ENCODE measurements around the gene C1QTNF8.

Gene C1QTNF8

DNA sequence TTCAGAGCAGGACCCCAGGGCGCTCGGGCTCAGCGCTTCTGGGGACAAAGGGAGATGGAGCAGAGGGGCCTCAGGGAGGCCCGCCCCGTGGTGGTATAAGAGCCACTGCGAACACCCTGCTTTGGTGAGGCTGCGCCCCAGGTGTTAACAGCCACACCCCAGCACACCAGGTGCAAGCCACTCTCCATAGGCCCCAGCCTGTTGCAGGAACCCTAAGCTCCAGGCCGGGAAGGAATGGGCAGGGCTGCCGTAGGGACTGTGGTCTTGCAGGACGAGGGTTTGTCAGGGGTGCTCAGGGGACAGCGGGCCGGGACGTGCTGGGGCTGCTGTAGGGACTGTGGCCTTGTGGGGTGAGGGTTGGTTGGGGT, 40.5 kb downstream of the C1QTNF8 start:
- no peak for DNase-seq

- no peak for DNase-seq
Measured at GRCh38 chr16:1054660-1055556, 41.1 kb downstream of the C1QTNF8 start.

- DNase-seq, result no peak
Measured at GRCh38 chr16:1053700-1054368, 42.2 kb downstream of the C1QTNF8 start.

GRCh38 chr16:1053121-1053521, 42.9 kb downstream of the C1QTNF8 start:
- DNase-seq, result no peak

- no peak for DNase-seq
Measured at GRCh38 chr16:1052721-1053120, 43.3 kb downstream of the C1QTNF8 start.

- DNase-seq, result no peak
Measured at GRCh38 chr16:1051446-1051845, 44.6 kb downstream of the C1QTNF8 start.

DNA sequence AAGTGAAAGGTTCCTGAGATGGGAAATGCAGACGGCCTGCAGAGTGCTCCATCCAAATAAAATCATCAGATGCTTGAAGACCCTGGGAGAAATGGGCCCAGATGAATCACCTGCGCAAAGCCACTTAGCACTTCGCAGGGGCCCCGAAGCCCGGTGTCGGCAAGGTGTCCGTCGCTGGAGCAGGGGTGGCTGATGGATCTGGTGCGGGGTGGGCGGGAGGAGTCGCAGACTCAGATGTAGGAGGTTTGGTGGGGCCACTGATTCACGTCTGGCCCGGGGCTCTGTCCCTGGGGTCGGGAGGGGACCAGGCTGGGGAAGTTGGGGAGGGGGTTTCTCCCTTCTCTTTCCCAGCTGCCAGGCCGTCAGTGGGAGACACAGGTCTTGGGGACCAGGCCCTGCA, 45.1 kb downstream of the C1QTNF8 start:
- no peak for DNase-seq

- DNase-seq, result no peak
Measured at GRCh38 chr16:1050516-1050915, 45.5 kb downstream of the C1QTNF8 start.

DNA sequence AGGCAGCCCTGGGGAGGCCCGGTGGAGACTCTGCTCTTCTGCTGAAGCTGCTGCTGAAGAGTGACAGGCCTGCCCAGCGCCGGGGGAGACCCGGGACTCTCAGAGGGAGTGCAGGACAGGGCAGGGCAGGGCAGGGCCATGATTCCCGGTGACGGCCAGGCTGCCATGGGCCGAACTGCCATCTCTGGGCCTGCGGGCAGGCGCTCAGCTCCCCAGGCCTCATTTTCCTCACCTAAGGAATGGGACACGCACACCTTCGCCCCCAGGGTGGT, 46.1 kb downstream of the C1QTNF8 start:
- DNase-seq, result no peak

- no peak for DNase-seq
Measured at GRCh38 chr16:1049113-1049975, 46.7 kb downstream of the C1QTNF8 start.

DNA sequence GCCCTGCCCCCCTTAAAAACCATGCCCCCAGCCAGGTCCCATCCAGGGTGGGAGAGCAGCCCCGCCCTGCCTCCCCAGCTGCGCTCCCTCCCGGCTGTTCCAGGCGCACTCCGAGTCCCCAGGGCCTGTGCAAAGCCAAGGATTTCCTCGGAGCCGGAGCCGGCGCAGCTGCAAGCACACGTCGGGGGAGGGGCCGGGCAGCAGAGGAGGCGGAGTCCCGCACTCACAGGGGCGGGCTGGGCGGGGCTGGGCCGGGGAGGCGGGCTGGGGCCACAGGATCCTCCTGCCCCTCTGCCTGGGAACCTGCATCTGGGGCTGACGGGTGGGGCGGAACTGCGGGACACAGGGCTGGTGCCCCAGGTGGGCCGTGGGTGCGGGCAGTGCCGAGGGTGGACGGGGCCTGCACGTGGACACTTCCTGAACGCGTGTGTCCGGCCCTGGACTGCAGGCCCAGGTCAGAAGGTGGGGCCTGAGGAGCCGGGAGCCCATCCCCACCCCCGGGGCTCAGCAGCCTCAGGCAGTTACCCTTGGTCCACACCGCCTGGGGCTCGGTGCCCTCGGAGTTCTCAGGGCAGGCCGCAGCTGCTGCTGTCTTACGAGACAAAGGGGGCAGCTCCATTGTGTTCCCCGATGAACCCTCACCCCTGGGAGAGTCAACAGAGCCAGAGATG, 47.5 kb downstream of the C1QTNF8 start:
- DNase-seq, result no peak

GRCh38 chr16:1047801-1048200, 48.2 kb downstream of the C1QTNF8 start:
- no peak for DNase-seq

GRCh38 chr16:1047123-1047522, 48.9 kb downstream of the C1QTNF8 start:
- no peak for DNase-seq

- DNase-seq, result no peak
Measured at GRCh38 chr16:1045993-1046911, 49.8 kb downstream of the C1QTNF8 start.

GRCh38 chr16:1045310-1045992, 50.6 kb downstream of the C1QTNF8 start:
- no peak for DNase-seq

DNA sequence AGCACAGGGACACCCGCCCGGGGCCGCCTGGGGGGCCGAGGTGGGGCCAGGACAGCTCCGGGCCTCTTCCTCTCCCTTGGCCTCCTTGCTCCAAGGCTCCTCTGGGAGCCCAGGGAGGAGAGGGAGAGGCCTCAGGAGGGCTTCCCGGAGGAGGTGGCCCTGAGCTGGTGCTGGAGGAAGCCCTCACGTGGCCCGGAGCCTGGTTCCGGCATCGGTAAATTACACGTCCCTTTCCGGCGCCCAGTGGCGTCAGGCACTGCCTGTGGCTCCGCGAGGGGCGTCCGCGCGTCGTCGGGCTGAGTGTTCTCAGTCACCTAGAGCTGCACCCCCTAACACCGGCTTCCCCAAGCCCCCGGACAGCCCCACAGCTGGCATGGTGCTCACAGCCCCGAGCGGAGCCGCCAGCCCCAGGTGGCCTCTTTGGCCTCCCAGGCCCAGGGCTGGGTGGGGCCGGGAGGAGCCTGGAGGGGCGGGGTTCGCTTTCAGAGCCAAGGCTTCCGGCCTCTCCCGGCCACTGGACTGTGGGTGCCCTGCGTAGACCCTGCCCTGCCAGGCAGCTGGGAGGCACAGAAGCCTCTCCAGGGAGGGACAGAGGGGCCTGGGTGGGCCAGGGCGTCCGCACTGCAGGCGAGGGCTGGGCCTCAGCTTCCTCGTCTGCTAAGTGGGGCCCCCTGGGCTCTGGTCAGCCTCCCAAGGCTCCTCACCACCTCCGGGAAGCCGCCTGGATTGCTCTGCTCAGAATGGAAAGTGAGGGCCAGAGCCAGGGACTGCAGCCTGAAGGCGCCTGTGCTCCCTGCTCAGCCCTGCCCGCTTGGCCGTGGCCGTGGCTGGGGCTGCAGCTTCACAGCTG, 51.4 kb downstream of the C1QTNF8 start:
- DNase-seq, result no peak

DNA sequence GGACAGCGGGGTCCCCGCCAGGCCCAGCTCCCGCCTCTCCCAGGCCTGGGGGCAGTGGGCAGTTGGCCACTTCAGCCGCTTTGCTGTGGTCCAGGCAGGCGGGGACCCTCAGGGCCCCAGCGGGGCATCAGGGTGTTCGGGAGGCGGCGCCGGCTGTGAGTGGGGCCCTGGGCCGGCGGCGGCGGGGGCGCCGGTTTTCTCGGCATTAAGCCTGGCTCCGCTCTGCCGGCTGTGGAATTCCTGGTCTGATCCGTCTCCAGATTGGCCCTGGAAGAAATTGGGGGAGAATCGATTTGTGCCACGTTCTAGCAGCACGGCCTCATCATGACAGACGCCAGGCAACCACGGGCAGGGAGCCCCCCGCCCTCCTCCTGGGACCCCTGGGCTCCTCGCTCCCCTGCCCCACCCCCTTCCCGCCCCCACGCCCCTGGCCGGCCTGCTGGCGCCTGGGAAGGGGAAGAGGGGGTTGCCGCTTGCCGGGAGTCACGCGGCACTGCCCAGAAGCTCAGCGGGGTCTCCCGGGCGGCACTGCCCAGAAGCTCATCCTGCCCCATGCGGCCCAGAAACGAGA, 52.1 kb downstream of the C1QTNF8 start:
- DNase-seq, result no peak

DNA sequence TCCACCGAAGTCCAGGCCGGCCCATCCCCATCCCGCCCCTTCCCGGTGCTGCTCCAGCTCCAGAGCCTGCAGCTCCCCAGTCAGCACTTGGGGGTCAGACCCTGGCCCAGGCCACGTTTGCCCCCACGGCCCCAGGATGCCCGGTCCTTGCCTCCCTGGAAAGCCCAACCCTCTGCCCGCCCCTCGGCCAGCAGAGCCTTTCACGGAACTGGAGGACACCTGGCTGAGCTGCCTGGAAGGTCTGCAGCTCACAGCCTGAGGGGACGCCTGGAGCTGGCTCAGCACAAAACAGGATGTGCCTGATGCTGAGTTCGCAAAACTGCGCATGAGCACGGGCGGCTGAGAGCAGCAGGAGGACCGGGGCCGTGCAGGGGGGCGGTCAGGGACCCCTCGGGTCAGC, 53.2 kb downstream of the C1QTNF8 start:
- DNase-seq, result no peak

DNA sequence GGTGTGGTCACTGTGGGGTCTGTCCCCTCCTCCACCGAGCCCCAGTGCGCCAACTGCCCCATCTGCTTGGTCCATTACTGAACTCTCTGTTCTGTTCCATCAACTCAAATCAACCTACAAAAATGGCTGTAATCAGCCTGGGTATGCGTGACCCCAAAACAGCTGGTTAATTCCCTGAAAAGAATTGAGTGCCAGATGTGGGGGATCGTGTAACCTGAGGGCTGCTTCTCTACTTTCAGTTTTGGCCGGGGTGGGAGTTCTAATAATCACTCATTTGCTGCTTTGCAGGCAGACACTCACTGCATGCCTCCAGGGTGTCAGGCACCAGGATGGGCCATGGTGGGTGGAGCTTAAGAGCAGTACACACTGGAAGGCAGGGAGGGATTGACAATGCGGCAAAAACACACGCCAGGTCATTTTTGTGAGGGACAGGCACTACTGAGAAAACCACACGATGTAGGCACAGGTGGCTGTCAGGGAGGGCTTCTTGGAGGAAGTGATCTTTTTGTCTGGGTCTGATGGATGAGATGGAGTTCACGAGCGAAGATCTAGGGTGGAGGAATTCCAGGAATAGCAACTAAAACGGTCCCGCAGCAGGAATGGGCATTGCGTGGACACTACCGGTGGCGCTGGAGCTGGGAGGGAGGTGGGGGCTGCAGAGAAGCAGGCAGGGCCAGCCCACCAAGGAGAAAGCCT, 53.8 kb downstream of the C1QTNF8 start:
- no peak for DNase-seq

Data from NCI-H1436 treated with DMSO at 0.1 percent for 48 hours (cell line).